Neural cell (in vitro differentiated cells): ENCODE data around the gene CHIC1. TPM values are rescaled to one million over a fixed set of nuclear protein-coding genes. Genes with fewer than 3 reads are reported as not detected.

Experiments used
- H2AFZ ChIP-seq: fragments of 200-600, 300-800 bp; sonication (generic), shearing (Covaris generic); 2 replicates; pipeline ENCODE4 v1.6.0; 2014; ENCODE audit warnings: low read depth, mild to moderate bottlenecking, antibody characterized with exemption, low read length, moderate library complexity
- H3F3A ChIP-seq: fragments of 200-600 bp; shearing (Covaris generic); 2 replicates; pipeline ENCODE4 v1.6.1; 2016; ENCODE audit warnings: mild to moderate bottlenecking, moderate library complexity, mixed read lengths, antibody characterized with exemption, low read length; ENCODE audit not compliant: insufficient read depth, poor library complexity, severe bottlenecking
- H3K27ac ChIP-seq: fragments of 200-600, 300-800 bp; sonication (generic), shearing (Covaris generic); 2 replicates; pipeline ENCODE4 v1.5.1; 2014; ENCODE audit warnings: mild to moderate bottlenecking, low read length, moderate library complexity
- H3K27me3 ChIP-seq: fragments of 300-800, 200-600 bp; sonication (generic), shearing (Covaris generic); 2 replicates; pipeline ENCODE4 v1.6.0; 2014; ENCODE audit warnings: mild to moderate bottlenecking, low read depth, low read length, moderate library complexity; ENCODE audit not compliant: insufficient read depth
- H3K36me3 ChIP-seq: fragments of 300-800, 200-600 bp; sonication (generic), shearing (Covaris generic); 2 replicates; pipeline ENCODE4 v1.5.1; 2014; ENCODE audit warnings: mild to moderate bottlenecking, antibody characterized with exemption, low read length, moderate library complexity; ENCODE audit not compliant: insufficient read depth
- H3K4me2 ChIP-seq: fragments of 300-800, 200-600 bp; sonication (generic), shearing (Covaris generic); 2 replicates; pipeline ENCODE4 v1.6.0; 2014; ENCODE audit warnings: mild to moderate bottlenecking, low read length
- H3K4me3 ChIP-seq: fragments of 300-800, 200-600 bp; sonication (generic), shearing (Covaris generic); 2 replicates; pipeline ENCODE4 v1.5.1; 2014; ENCODE audit warnings: mild to moderate bottlenecking, low read length, moderate library complexity
- H3K79me2 ChIP-seq: fragments of 200-600 bp; shearing (Covaris generic); replicated peaks from 2 replicates; pipeline ENCODE4 v1.6.0; 2014; ENCODE audit warnings: mild to moderate bottlenecking, low read length, moderate library complexity; ENCODE audit not compliant: insufficient read depth
- H3K9ac ChIP-seq: fragments of 300-800, 200-600 bp; sonication (generic), shearing (Covaris generic); 2 replicates; pipeline ENCODE4 v1.6.1; 2016; ENCODE audit warnings: mild to moderate bottlenecking, low read length, mixed read lengths
- H3K9me2 ChIP-seq: fragments of 200-600 bp; shearing (Covaris generic); 2 replicates; pipeline ENCODE4 v1.6.1; 2016; ENCODE audit warnings: mild to moderate bottlenecking, low read length, mixed read lengths; ENCODE audit not compliant: insufficient read depth
- H3K9me3 ChIP-seq: fragments of 200-600, 300-800 bp; sonication (generic), shearing (Covaris generic); 2 replicates; pipeline ENCODE4 v1.6.1; 2016; ENCODE audit warnings: mild to moderate bottlenecking, mixed run types, low read length, moderate library complexity, mixed read lengths
- H4K20me1 ChIP-seq: fragments of 200-600 bp; shearing (Covaris generic); 2 replicates; pipeline ENCODE4 v1.6.1; 2016; ENCODE audit warnings: mild to moderate bottlenecking, mixed run types; ENCODE audit not compliant: insufficient read depth
- EP300 ChIP-seq: fragments of 450-650 bp; conservative IDR thresholded peaks from 2 replicates; pipeline ENCODE4 v1.6.1; 2014; ENCODE audit warnings: antibody characterized with exemption, mild to moderate bottlenecking, moderate library complexity; ENCODE audit not compliant: poor library complexity, severe bottlenecking
- EZH2 ChIP-seq: fragments of 200-600, 300-800 bp; shearing (Covaris generic), sonication (generic); IDR thresholded peaks from 2 replicates; pipeline ENCODE4 v1.6.1; 2014; ENCODE audit warnings: antibody characterized with exemption, low read length, borderline replicate concordance, mild to moderate bottlenecking; ENCODE audit not compliant: insufficient read depth, poor library complexity, severe bottlenecking
- MXI1 ChIP-seq: fragments of 450-650 bp; conservative IDR thresholded peaks from 2 replicates; pipeline ENCODE4 v1.6.1; 2014; ENCODE audit warnings: antibody characterized with exemption, mild to moderate bottlenecking; ENCODE audit not compliant: poor library complexity, severe bottlenecking
- POLR2AphosphoS5 ChIP-seq: IDR thresholded peaks from 2 replicates; pipeline ENCODE4 v1.6.1; 2012
- RAD21 ChIP-seq: fragments of 450-650 bp; conservative IDR thresholded peaks from 2 replicates; pipeline ENCODE4 v1.6.1; 2014; ENCODE audit warnings: antibody characterized with exemption, mild to moderate bottlenecking, moderate library complexity
- SMC3 ChIP-seq: fragments of 450-650 bp; conservative IDR thresholded peaks from 2 replicates; pipeline ENCODE4 v1.6.1; 2014; ENCODE audit warnings: antibody characterized with exemption, mild to moderate bottlenecking, moderate library complexity; ENCODE audit not compliant: poor library complexity
- TAF1 ChIP-seq: IDR thresholded peaks from 2 replicates; pipeline ENCODE4 v1.6.1; 2012; ENCODE audit warnings: low read depth
- polyA plus RNA-seq: library from polyadenylated mRNA; depleted of rRNA; stranded (reverse); fragments of >200 nt; gene quantifications from 2 replicates; pipeline ENCODE4 v1.2.3, GENCODE V29; 2014
- TF ChIP-seq, protein P1 (sequence below): IDR thresholded peaks from 2 replicates; pipeline ENCODE4 v1.6.1; 2012; ENCODE audit warnings: borderline replicate concordance
- TF ChIP-seq, protein P2 (sequence below): fragments of 450-650 bp; IDR thresholded peaks from 2 replicates; pipeline ENCODE4 v1.5.1; 2014; ENCODE audit warnings: antibody characterized with exemption, mild to moderate bottlenecking, moderate library complexity; ENCODE audit not compliant: poor library complexity, severe bottlenecking

Gene CHIC1
- polyA plus RNA-seq, 1 donor from 2014 or later, result 15.2 TPM

DNA sequence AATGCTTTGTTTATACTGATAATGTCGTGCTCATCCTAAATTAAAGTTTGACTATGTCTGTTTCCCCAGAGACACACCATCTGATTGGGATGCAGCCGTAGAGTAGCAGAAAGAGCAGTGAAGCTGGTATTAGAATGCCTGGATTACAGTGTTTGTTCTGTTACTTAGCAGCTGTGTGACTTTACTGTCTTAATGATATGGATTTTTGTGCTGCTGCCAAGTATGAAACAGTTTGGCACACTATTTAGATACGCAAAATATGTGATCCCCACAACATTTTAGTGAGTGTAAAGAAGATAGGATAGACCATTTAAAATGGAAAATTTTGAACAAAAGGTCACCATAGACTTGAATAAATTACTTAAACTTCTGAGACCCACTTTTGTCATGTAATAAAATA is 1.2 kb upstream of the CHIC1 start:
- H4K20me1 ChIP-seq, result no peaks in the 10 kb centered on the region
- no peak overlapping the region for H3K9ac ChIP-seq
- no peaks in the 10 kb centered on the region for H3K9me3 ChIP-seq
- no peak overlapping the region for H3K4me3 ChIP-seq
- H3F3A ChIP-seq, result no peaks in the 10 kb centered on the region
- TF ChIP-seq EZH2 (no peak), MXI1 (no peak), TAF1 (no peak), RAD21 (no peak), EP300 (no peak), POLR2AphosphoS5 (no peak), SMC3 (no peak)
- TF ChIP-seq, protein P1, sequence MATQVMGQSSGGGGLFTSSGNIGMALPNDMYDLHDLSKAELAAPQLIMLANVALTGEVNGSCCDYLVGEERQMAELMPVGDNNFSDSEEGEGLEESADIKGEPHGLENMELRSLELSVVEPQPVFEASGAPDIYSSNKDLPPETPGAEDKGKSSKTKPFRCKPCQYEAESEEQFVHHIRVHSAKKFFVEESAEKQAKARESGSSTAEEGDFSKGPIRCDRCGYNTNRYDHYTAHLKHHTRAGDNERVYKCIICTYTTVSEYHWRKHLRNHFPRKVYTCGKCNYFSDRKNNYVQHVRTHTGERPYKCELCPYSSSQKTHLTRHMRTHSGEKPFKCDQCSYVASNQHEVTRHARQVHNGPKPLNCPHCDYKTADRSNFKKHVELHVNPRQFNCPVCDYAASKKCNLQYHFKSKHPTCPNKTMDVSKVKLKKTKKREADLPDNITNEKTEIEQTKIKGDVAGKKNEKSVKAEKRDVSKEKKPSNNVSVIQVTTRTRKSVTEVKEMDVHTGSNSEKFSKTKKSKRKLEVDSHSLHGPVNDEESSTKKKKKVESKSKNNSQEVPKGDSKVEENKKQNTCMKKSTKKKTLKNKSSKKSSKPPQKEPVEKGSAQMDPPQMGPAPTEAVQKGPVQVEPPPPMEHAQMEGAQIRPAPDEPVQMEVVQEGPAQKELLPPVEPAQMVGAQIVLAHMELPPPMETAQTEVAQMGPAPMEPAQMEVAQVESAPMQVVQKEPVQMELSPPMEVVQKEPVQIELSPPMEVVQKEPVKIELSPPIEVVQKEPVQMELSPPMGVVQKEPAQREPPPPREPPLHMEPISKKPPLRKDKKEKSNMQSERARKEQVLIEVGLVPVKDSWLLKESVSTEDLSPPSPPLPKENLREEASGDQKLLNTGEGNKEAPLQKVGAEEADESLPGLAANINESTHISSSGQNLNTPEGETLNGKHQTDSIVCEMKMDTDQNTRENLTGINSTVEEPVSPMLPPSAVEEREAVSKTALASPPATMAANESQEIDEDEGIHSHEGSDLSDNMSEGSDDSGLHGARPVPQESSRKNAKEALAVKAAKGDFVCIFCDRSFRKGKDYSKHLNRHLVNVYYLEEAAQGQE, result no peak
- TF ChIP-seq, protein P2, sequence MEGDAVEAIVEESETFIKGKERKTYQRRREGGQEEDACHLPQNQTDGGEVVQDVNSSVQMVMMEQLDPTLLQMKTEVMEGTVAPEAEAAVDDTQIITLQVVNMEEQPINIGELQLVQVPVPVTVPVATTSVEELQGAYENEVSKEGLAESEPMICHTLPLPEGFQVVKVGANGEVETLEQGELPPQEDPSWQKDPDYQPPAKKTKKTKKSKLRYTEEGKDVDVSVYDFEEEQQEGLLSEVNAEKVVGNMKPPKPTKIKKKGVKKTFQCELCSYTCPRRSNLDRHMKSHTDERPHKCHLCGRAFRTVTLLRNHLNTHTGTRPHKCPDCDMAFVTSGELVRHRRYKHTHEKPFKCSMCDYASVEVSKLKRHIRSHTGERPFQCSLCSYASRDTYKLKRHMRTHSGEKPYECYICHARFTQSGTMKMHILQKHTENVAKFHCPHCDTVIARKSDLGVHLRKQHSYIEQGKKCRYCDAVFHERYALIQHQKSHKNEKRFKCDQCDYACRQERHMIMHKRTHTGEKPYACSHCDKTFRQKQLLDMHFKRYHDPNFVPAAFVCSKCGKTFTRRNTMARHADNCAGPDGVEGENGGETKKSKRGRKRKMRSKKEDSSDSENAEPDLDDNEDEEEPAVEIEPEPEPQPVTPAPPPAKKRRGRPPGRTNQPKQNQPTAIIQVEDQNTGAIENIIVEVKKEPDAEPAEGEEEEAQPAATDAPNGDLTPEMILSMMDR, result no peak
- H3K27ac ChIP-seq, result no peak overlapping the region
- no peak overlapping the region for H2AFZ ChIP-seq
- H3K27me3 ChIP-seq, result no peaks in the 10 kb centered on the region
- H3K4me2 ChIP-seq, result no peak overlapping the region
- H3K36me3 ChIP-seq, result no peaks in the 10 kb centered on the region
- H3K9me2 ChIP-seq, result no peaks in the 10 kb centered on the region
- peaks cover 13% of the 10 kb centered on the region for H3K79me2 ChIP-seq

DNA sequence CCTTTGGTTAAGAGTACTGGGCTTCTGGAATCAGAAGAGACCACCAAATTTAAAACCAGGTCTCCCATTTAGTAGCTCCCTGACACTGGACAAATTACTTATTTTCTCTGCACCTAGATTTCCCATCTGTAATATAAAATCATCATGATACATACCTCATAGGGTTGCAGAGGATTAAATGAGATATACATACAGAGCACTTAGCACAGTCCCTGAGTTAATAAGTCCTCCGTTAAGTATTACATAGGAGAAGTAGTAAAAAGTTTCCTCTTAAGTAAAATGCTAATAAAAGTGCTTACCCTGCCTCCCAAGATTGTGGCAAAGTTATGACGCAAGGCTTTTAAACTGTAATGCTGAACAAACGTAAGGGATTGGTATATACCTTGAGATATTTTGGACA is 539 bp upstream of the CHIC1 start:
- no peak overlapping the region for H2AFZ ChIP-seq

More for the DNA sequence above, 539 bp upstream of the CHIC1 start:
- no peaks in the 10 kb centered on the region for H4K20me1 ChIP-seq
- TF ChIP-seq EP300, result no peak
- no peak for TF ChIP-seq POLR2AphosphoS5
- TF ChIP-seq MXI1, result no peak
- TF ChIP-seq EZH2, result no peak
- TF ChIP-seq, protein P1, result no peak
- TF ChIP-seq, protein P2, result no peak
- no peak for TF ChIP-seq RAD21
- no peak for TF ChIP-seq SMC3
- TF ChIP-seq TAF1, result no peak
- H3K36me3 ChIP-seq, result no peaks in the 10 kb centered on the region
- H3F3A ChIP-seq, result no peaks in the 10 kb centered on the region
- no peak overlapping the region for H3K4me2 ChIP-seq
- no peaks in the 10 kb centered on the region for H3K9me3 ChIP-seq
- no peaks in the 10 kb centered on the region for H3K27me3 ChIP-seq
- H3K9ac ChIP-seq, result peak overlapping the region; percentile 79
- peaks cover 13% of the 10 kb centered on the region for H3K79me2 ChIP-seq
- peak overlapping the region; percentile 75 for H3K4me3 ChIP-seq
- H3K27ac ChIP-seq, result no peak overlapping the region
- no peaks in the 10 kb centered on the region for H3K9me2 ChIP-seq
